Measurements from ENCODE around the gene IFI44. TPM values are rescaled to one million over a fixed set of nuclear protein-coding genes. Genes with fewer than 3 reads are reported as not detected.

Gene IFI44
- total and polyA plus RNA-seq, 10 of the 15 experiments (the other 5 are each of a cell fraction or from before 2014, with no cell fraction given), result 37.7 to 272 (median 90.9) TPM

- ChIA-PET RAD21 (ENCODE audit: unreplicated experiment) (interaction anchor here (4.9 kb wide), 1 partner anchor 473 kb away, joined by 34 read pairs; no protein-coding TSS in a partner anchor), CTCF (interaction anchor here (0.8 kb wide), 1 partner anchor 473 kb away, joined by 3 read pairs; no protein-coding TSS in a partner anchor), SMC1A (ENCODE audit: uncharacterized antibody, unreplicated experiment) (interaction anchor here (4.6 kb wide), 1 partner anchor 473 kb away, joined by 41 read pairs; no protein-coding TSS in a partner anchor), POLR2A (no interaction called here)
- no peaks in the 10 kb centered on the region for H3K36me3 ChIP-seq (ENCODE audit: control insufficient read depth in 2 of 2, insufficient read depth in 2 of 2, low read length in 1 of 2)
- TF ChIP-seq NRF1 (conservative IDR thresholded peaks at IDR 0.05; ENCODE audit: low read depth, low read length) (no peak), ETV6 (conservative IDR thresholded peaks at IDR 0.05 in 1 of 2, IDR thresholded peaks at IDR 0.05 in 1 of 2; ENCODE audit: borderline replicate concordance in 1 of 2, low read depth in 1 of 2) (no peak), RAD51 (IDR thresholded peaks at IDR 0.05) (no peak), TCF3 (IDR thresholded peaks at IDR 0.05; ENCODE audit: borderline replicate concordance, insufficient read depth, low read depth, low read length) (no peak), MXI1 (IDR thresholded peaks at IDR 0.05; ENCODE audit: low read depth, low read length) (no peak), ZSCAN29 (IDR thresholded peaks at IDR 0.05) (no peak), KAT2A (conservative IDR thresholded peaks at IDR 0.05; ENCODE audit: control insufficient read depth, low read depth, low read length) (no peak), ZBTB33 (IDR thresholded peaks at IDR 0.05) (no peak), RELA (IDR thresholded peaks at IDR 0.05; ENCODE audit: borderline replicate concordance, partially characterized antibody) (no peak), SMAD1 (IDR thresholded peaks at IDR 0.05; ENCODE audit: low read depth, partially characterized antibody) (no peak)
- no peaks in the 10 kb centered on the region for H4K20me1 ChIP-seq (ENCODE audit: control insufficient read depth, insufficient read depth)
- no peak for FAIRE-seq
- BruUV-seq (replicated peaks), result no TSS peak
- no peaks in the 10 kb centered on the region for H3K9me3 ChIP-seq (replicated peaks; ENCODE audit: control insufficient read depth, insufficient read depth, low read length)
- DNase-seq (ENCODE audit: low read depth, low spot score), result no peak
- 56% methylated on average over 5 of the region's 5 CpGs for WGBS (ENCODE audit: insufficient coverage, insufficient replicate concordance, low lambda C conversion rate, missing lambda C conversion rate)
- H2AFZ ChIP-seq (ENCODE audit: control insufficient read depth, low read depth, low read length), result no peak overlapping the region
- no peak overlapping the region for H3K27ac ChIP-seq (ENCODE audit: control insufficient read depth, insufficient read depth)
- no peak overlapping the region for H3K4me2 ChIP-seq (ENCODE audit: control insufficient read depth, insufficient read depth)
- in situ Hi-C loops (cut with MboI) (loop anchor here (5.0 kb wide), 1 partner anchor 472 kb away; no protein-coding TSS in a partner anchor), intact Hi-C loops (cut with micrococcal nuclease; ENCODE audit: unreplicated experiment) (loop anchor here (5.0 to 10.0 kb wide), 2 partner anchors 230 to 277 kb away; no protein-coding TSS in a partner anchor)
- H3K9ac ChIP-seq (ENCODE audit: control insufficient read depth, insufficient read depth, low read length), result no peak overlapping the region
- no peaks in the 10 kb centered on the region for H3K4me1 ChIP-seq (ENCODE audit: control insufficient read depth, insufficient read depth, low read length)
- no peaks in the 10 kb centered on the region for H3K27me3 ChIP-seq (replicated peaks in 1 of 2; ENCODE audit: control insufficient read depth in 2 of 2, insufficient read depth in 2 of 2, low read length in 1 of 2)
- H3K79me2 ChIP-seq (ENCODE audit: control insufficient read depth, insufficient read depth, low read length), result no peaks in the 10 kb centered on the region
- no peak for ATAC-seq
- H3K4me3 ChIP-seq, result no peak overlapping the region
These were observed 45.0 kb upstream of the IFI44 start for GRCh38 chr1:78604643-78605042.
